Measurements from ENCODE around the gene SERPINA9. TPM values are rescaled to one million over a fixed set of nuclear protein-coding genes. Genes with fewer than 3 reads are reported as not detected.
A peak's percentile ranks its signal among the peaks of the same experiment; 100 is the strongest.

SERPINA9 gene
- total RNA-seq, 2 donors from 2014 or later = not detected

DNA sequence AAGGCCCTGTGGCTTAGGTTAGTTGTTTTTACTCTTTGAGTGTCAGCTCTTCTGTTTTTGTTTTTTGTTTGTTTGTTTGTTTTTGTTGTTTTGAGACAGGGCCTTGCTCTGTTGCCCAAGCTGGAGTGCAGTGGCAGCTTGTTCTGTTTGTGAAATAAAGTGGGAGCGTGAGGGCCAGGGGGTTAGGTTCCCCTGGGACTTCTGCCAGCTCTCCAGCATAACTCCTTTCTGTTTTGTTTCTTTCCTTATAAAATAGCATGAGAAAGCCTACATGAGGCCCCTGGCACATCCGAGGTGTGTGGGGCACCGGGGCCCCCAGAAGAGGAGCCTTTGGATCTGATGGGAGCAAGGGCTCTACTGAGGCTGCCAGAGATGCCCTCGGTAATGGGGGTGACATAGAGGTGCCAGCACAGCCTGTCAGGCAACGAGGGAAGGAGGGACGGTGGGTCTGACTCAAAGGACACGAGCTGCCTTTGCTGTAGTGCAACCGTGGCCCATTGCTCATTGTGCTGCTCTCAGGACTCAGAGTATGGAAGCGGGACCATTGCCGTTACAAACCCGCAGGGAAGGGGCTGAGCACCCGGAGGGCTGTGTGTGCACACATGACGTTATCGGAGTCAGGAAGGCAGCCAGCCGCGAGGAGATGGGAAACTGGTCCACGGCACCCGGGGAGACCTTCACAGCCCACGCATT, 14.3 kb downstream of the SERPINA9 start:
- Histone ChIP-seq H3K9me3 (peaks cover 0 to 15% of the 10 kb centered on the region in 2 donors), H3K36me3 (no peaks in the 10 kb centered on the region), H3K27ac (no peak overlapping the region), H3K27me3 (no peaks in the 10 kb centered on the region), H3K4me3 (no peak overlapping the region), H3K4me1 (no peaks in the 10 kb centered on the region)
- DNase-seq (ENCODE audit: low spot score) = peak; percentile 16
- TF ChIP-seq CTCF (IDR thresholded peaks at IDR 0.05) = no peak

DNA sequence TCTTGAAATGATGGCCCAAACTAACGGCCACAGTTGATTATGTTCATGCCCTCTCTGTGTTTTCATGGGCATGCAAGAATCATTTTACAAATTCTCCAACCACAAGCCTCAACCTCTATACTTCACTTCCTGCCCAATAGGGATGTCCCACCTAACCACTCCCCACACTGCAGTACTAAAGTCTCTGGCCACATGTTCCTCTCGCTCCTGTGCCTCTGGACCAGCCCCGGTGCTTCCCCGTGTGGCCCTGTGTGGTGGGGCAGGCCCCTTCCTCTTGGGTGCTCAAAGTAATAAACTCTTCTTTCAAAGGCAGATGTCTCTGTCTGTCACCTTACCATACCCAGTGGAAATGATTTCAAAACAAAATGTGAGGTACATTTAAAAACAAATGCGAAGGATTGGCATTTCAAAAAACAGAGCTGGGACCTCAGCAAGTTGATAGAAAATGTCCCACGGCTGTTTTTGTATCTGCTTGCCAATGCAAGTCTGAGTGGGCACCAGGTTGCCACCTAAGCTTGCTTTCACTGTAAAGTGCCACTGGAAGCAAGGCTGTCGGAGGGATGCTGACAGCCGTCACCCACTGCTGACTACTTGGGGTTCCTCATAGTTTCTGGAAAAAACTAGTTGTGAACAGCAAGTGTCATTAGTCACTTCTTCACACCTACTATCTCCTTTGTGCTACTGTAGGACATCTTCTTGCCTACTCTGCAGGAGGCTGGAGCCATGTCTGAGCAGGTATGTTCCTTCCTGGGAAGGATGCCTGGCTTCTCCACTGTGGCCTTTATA, 15.2 kb downstream of the SERPINA9 start:
- H3K9me3 ChIP-seq = peaks cover 0 to 15% of the 10 kb centered on the region in 2 donors
- no peak overlapping the region for H3K27ac ChIP-seq
- peak; percentile 44 for DNase-seq (ENCODE audit: low spot score)
- H3K36me3 ChIP-seq = no peaks in the 10 kb centered on the region
- H3K27me3 ChIP-seq = no peaks in the 10 kb centered on the region
- no peaks in the 10 kb centered on the region for H3K4me1 ChIP-seq
- H3K4me3 ChIP-seq = no peak overlapping the region
- TF ChIP-seq CTCF (IDR thresholded peaks at IDR 0.05) = no peak

DNA sequence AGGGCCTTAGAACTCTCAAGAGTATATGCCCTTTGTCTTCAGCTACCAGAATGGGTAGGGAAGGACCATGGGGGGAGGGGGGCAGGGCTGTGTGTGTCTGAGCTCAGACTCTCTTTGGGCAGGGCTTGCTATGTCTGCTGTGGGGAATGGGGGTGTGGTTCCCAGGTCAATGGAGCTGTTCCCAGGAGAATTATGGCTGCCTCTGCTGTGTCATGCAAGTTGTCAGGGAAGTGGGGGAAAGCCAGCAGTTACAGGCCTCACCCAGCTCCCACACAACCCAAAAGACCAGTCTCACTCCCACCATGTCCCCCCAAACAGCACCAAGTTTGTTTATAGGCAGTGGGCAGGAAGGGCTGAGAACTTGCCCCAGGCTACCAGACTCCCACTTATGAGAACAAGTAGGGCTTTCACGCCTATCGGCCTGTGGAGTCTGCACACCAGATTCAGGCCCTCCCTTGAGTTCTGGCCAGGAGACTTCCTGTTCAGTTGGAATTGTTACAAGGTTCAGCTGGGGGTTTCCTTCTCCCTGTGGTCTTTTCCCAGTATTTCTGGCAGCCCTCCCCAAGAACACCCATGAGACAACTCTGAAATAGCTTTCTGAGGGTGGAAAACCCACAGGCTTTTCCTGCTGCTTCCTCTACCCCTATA, 17.3 kb downstream of the SERPINA9 start:
- Histone ChIP-seq H3K36me3 (no peaks in the 10 kb centered on the region), H3K27me3 (no peaks in the 10 kb centered on the region), H3K4me1 (no peaks in the 10 kb centered on the region), H3K27ac (no peak overlapping the region), H3K9me3 (peaks cover 0 to 5% of the 10 kb centered on the region in 2 donors), H3K4me3 (no peak overlapping the region)
- peak; percentile 30 for DNase-seq (ENCODE audit: low spot score)
- no peak for TF ChIP-seq CTCF (IDR thresholded peaks at IDR 0.05)

- H3K27me3 ChIP-seq = no peaks in the 10 kb centered on the region
- no peaks in the 10 kb centered on the region for H3K4me1 ChIP-seq
- no peak for TF ChIP-seq CTCF (IDR thresholded peaks at IDR 0.05)
- peak; percentile 30 for DNase-seq (ENCODE audit: low spot score)
- H3K27ac ChIP-seq = no peak overlapping the region
- H3K9me3 ChIP-seq = peaks cover 0 to 5% of the 10 kb centered on the region in 2 donors
- H3K4me3 ChIP-seq = no peak overlapping the region
- H3K36me3 ChIP-seq = no peaks in the 10 kb centered on the region
These were observed 17.9 kb downstream of the SERPINA9 start for GRCh38 chr14:94458096-94458495.

- no peaks in the 10 kb centered on the region for H3K36me3 ChIP-seq
- H3K27ac ChIP-seq = no peak overlapping the region
- H3K9me3 ChIP-seq = peaks cover 0 to 5% of the 10 kb centered on the region in 2 donors
- DNase-seq (ENCODE audit: low spot score) = no peak
- H3K4me3 ChIP-seq = no peak overlapping the region
- no peak for TF ChIP-seq CTCF (IDR thresholded peaks at IDR 0.05)
- H3K27me3 ChIP-seq = no peaks in the 10 kb centered on the region
- H3K4me1 ChIP-seq = no peaks in the 10 kb centered on the region
These were observed 20.1 kb downstream of the SERPINA9 start for GRCh38 chr14:94455928-94456327.
